IPS-20b (cell line): ENCODE results near the gene EFNA1.
"Not testable (repeated sequence)": the region's sequence is repeated elsewhere in the genome, so short reads cannot be mapped to it uniquely, and the experiment has no call there.

Experiments
- H3K27ac ChIP-seq: one replicate; pipeline ENCODE4 v1.5.1; 2013; ENCODE audit warnings: low read length
- H3K27me3 ChIP-seq: 2 replicates; pipeline ENCODE4 v1.6.1; 2013; ENCODE audit warnings: mild to moderate bottlenecking, low read length, inconsistent platforms; ENCODE audit not compliant: insufficient read depth
- H3K36me3 ChIP-seq: 2 replicates; pipeline ENCODE4 v1.6.1; 2013; ENCODE audit warnings: low read depth, mild to moderate bottlenecking, inconsistent platforms, low read length, moderate library complexity; ENCODE audit not compliant: insufficient read depth
- H3K4me1 ChIP-seq: 2 replicates; pipeline ENCODE4 v1.6.1; 2013; ENCODE audit warnings: mild to moderate bottlenecking, control low read depth, inconsistent platforms, low read length, moderate library complexity; ENCODE audit not compliant: insufficient read depth
- H3K4me3 ChIP-seq: 2 replicates; pipeline ENCODE4 v1.5.1; 2013; ENCODE audit warnings: mild to moderate bottlenecking, low read length, inconsistent platforms
- H3K9ac ChIP-seq: 2 replicates; pipeline ENCODE4 v1.6.1; 2013; ENCODE audit warnings: low read depth, mild to moderate bottlenecking, inconsistent platforms, low read length, moderate library complexity
- H3K9me3 ChIP-seq: 2 replicates; pipeline ENCODE4 v1.6.1; 2013; ENCODE audit warnings: mild to moderate bottlenecking, low read depth, low read length, inconsistent platforms; ENCODE audit not compliant: insufficient read depth

EFNA1 gene

GRCh38 chr1:155166051-155166470, 38.4 kb downstream of the EFNA1 start:
- H3K4me3 ChIP-seq: peak overlapping the region; percentile 42; the same call in 1 of the 2 replicates
- peak overlapping the region; percentile 55; the same call in 1 of the 2 replicates for H3K9ac ChIP-seq
- H3K36me3 ChIP-seq: peaks cover 15% of the 10 kb centered on the region
- H3K27ac ChIP-seq: no peak overlapping the region
- H3K4me1 ChIP-seq: peaks cover 11% of the 10 kb centered on the region; the same call in 1 of the 2 replicates
- H3K27me3 ChIP-seq: no peaks in the 10 kb centered on the region
- no peaks in the 10 kb centered on the region for H3K9me3 ChIP-seq

- no peaks in the 10 kb centered on the region for H3K27me3 ChIP-seq
- peak overlapping the region; percentile 59; the same call in 1 of the 2 replicates for H3K4me3 ChIP-seq
- H3K27ac ChIP-seq: no peak overlapping the region
- peak overlapping the region; percentile 66; the same call in 1 of the 2 replicates for H3K9ac ChIP-seq
- peaks cover 11% of the 10 kb centered on the region; the same call in 1 of the 2 replicates for H3K4me1 ChIP-seq
- peaks cover 15% of the 10 kb centered on the region for H3K36me3 ChIP-seq
- H3K9me3 ChIP-seq: no peaks in the 10 kb centered on the region
Observed at GRCh38 chr1:155166471-155167165, 38.9 kb downstream of the EFNA1 start.

GRCh38 chr1:155167166-155168104, 39.8 kb downstream of the EFNA1 start:
- Histone ChIP-seq H3K4me3 (peak overlapping the region; percentile 76), H3K4me1 (peaks cover 11% of the 10 kb centered on the region; the same call in 1 of the 2 replicates), H3K27ac (no peak overlapping the region)

GRCh38 chr1:155168105-155168445, 40.4 kb downstream of the EFNA1 start:
- not testable (repeated sequence) for H3K4me3 ChIP-seq, H3K9ac ChIP-seq, H3K9me3 ChIP-seq, H3K27me3 ChIP-seq, H3K27ac ChIP-seq
- H3K36me3 ChIP-seq: peaks cover 15% of the 10 kb centered on the region
- H3K4me1 ChIP-seq: peaks cover 11% of the 10 kb centered on the region; the same call in 1 of the 2 replicates

More at GRCh38 chr1:155167166-155168104, 39.8 kb downstream of the EFNA1 start:
- Histone ChIP-seq H3K9ac (peak overlapping the region; percentile 66; the same call in 1 of the 2 replicates), H3K36me3 (peaks cover 15% of the 10 kb centered on the region), H3K27me3 (no peaks in the 10 kb centered on the region), H3K9me3 (no peaks in the 10 kb centered on the region)

GRCh38 chr1:155168456-155169210, 41.0 kb downstream of the EFNA1 start:
- H3K27ac ChIP-seq: no peak overlapping the region
- peaks cover 11% of the 10 kb centered on the region; the same call in 1 of the 2 replicates for H3K4me1 ChIP-seq
- H3K4me3 ChIP-seq: no peak overlapping the region
- H3K36me3 ChIP-seq: peaks cover 15% of the 10 kb centered on the region
- no peaks in the 10 kb centered on the region for H3K9me3 ChIP-seq
- H3K27me3 ChIP-seq: no peaks in the 10 kb centered on the region
- H3K9ac ChIP-seq: no peak overlapping the region

- no peaks in the 10 kb centered on the region for H3K27me3 ChIP-seq
- H3K36me3 ChIP-seq: peaks cover 15% of the 10 kb centered on the region
- H3K9me3 ChIP-seq: no peaks in the 10 kb centered on the region
- peaks cover 11% of the 10 kb centered on the region; the same call in 1 of the 2 replicates for H3K4me1 ChIP-seq
- H3K4me3 ChIP-seq: no peak overlapping the region
- H3K27ac ChIP-seq: no peak overlapping the region
- no peak overlapping the region for H3K9ac ChIP-seq
Observed at GRCh38 chr1:155169541-155169940, 41.9 kb downstream of the EFNA1 start.

GRCh38 chr1:155170101-155170785, 42.6 kb downstream of the EFNA1 start:
- Histone ChIP-seq H3K36me3 (peaks cover 15% of the 10 kb centered on the region), H3K9ac (no peak overlapping the region), H3K9me3 (no peaks in the 10 kb centered on the region), H3K27me3 (no peaks in the 10 kb centered on the region), H3K4me1 (peaks cover 12% of the 10 kb centered on the region; the same call in 1 of the 2 replicates), H3K4me3 (no peak overlapping the region), H3K27ac (no peak overlapping the region)

- Histone ChIP-seq H3K4me3 (no peak overlapping the region), H3K27ac (no peak overlapping the region), H3K9me3 (no peaks in the 10 kb centered on the region), H3K9ac (no peak overlapping the region), H3K36me3 (peaks cover 15% of the 10 kb centered on the region), H3K4me1 (peaks cover 12% of the 10 kb centered on the region; the same call in 1 of the 2 replicates), H3K27me3 (no peaks in the 10 kb centered on the region)
Observed at GRCh38 chr1:155170806-155171205, 43.1 kb downstream of the EFNA1 start.

GRCh38 chr1:155171836-155172731, 44.4 kb downstream of the EFNA1 start:
- Histone ChIP-seq H3K27me3 (no peaks in the 10 kb centered on the region), H3K27ac (peak overlapping the region; percentile 91), H3K9ac (peak overlapping the region; percentile 96; the same call in 1 of the 2 replicates), H3K9me3 (no peaks in the 10 kb centered on the region), H3K4me3 (peak overlapping the region; percentile 87), H3K36me3 (peaks cover 19% of the 10 kb centered on the region), H3K4me1 (peaks cover 8% of the 10 kb centered on the region; the same call in 1 of the 2 replicates)
